Adrenal gland (tissue), 5 donors: ENCODE results near the gene ARHGAP44.

Experiments used
- CTCF ChIP-seq, 6 experiments: fragments of 450-650 bp in 4 of 6; fragments of 200-600 bp in 2 of 6; sonication (generic) in 1 of 6; IDR thresholded peaks; 1 replicate in 5 of 6; 2 replicates in 1 of 6; pipeline versions ENCODE4 v1.5.1 to v1.8.0; 2016 to 2021; ENCODE audit warnings: antibody characterized with exemption in 6 of 6, mild to moderate bottlenecking in 2 of 6, moderate library complexity in 1 of 6
- POLR2A ChIP-seq, 2 donors: fragments of 450-650 bp; IDR thresholded peaks; one replicate each; pipeline ENCODE4 v1.6.1; 2017; ENCODE audit warnings: antibody characterized with exemption in 2 of 2, mild to moderate bottlenecking in 2 of 2, moderate library complexity in 1 of 2
- donor health status: DM: no; HTN: no; CAD: no.

GRCh38 chr17:12928736-12929135 lies 139.4 kb downstream of the ARHGAP44 start:
- TF ChIP-seq CTCF (IDR thresholded peaks at IDR 0.05) (no peak), POLR2A (IDR thresholded peaks at IDR 0.05) (no peak)
